T-helper 22 cell (primary cell): ENCODE measurements around the gene ADAMTS16.

Experiments used
- DNase-seq: peaks from one replicate; pipeline ENCODE4 v3.0.0-alpha.2; 2020; ENCODE audit warnings: low read depth

ADAMTS16 gene

DNA sequence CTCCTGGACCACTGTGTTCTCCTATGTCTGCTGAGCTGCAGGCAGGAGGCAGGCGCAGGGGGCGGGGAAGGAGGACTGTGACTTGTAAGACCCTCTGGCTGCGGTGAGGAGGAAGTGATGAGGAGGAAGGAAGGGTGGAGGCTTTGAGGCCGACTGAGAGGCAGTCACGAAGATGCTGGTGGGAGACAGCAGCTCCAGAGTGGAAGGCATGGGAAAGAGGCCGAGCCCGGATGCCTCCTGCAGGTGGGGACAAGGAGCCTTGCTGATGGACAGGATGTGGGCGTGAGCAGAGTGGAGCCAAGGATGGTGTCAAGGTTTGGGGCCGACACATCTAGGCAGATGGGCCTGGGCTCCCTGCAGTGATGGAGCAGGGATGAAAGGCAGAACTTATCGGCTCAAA lies 208.0 kb downstream of the ADAMTS16 start:
- no peak for DNase-seq

GRCh38 chr5:5348576-5348975 lies 208.4 kb downstream of the ADAMTS16 start:
- DNase-seq = no peak

GRCh38 chr5:5350101-5350500 lies 210.0 kb downstream of the ADAMTS16 start:
- no peak for DNase-seq

DNA sequence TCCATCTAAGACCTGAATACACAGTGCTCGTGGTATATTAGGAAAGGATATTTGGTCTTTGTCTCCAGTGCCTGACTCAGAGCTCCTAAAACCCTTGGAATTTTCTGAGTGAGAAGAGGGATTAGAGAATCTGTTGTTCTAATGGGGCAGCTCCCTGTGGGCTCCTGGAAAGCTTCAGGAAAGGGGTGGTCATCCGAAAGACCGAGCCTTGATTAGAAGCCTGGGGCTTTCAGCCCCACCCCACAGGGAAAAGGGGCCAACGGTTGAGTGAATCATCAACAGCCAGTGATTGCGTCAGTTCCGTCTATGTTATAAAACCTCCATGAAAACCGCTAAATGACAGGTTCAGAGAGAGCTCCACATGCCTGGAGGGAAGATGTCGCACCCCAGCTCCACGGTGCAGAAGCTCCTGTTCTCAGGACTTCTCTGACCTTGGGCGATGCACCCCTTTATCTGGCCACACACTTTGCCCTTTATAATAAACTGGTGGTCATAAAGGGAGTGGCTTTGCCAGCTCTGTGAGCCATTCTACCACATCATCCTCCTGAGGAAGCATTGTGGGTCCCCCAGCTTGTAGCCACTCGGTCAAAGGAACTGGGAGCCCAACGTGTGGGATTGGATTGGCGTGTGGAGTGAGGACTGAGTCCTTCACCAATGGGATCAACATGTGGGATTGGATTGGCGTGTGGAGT lies 211.3 kb downstream of the ADAMTS16 start:
- no peak for DNase-seq

- no peak for DNase-seq
Measured at GRCh38 chr5:5352675-5353074, 212.5 kb downstream of the ADAMTS16 start.

- DNase-seq = no peak
Measured at GRCh38 chr5:5353681-5354080, 213.6 kb downstream of the ADAMTS16 start.

GRCh38 chr5:5356765-5357164 lies 216.6 kb downstream of the ADAMTS16 start:
- DNase-seq = no peak

DNA sequence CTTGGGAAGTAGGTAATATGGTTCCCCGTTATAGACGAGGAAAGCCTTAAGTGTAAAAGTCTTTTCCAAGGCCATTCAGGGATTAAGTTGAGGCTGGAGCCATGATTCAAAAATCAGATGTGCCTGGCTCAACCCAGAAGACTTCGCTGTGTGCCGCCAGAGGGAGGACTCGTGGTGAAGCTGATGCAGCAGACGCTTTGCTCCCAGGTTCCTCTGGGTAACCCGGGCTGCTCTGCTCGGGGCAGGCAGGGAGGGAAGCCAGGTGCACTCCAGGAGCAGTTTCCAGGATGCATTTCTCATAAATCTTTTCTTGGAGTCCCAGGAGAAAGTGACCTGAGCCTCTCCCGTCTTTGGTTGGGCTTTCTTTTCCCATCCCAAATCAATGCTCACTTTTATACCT lies 219.5 kb downstream of the ADAMTS16 start:
- DNase-seq = no peak

GRCh38 chr5:5360363-5360940 lies 220.3 kb downstream of the ADAMTS16 start:
- DNase-seq = no peak

DNA sequence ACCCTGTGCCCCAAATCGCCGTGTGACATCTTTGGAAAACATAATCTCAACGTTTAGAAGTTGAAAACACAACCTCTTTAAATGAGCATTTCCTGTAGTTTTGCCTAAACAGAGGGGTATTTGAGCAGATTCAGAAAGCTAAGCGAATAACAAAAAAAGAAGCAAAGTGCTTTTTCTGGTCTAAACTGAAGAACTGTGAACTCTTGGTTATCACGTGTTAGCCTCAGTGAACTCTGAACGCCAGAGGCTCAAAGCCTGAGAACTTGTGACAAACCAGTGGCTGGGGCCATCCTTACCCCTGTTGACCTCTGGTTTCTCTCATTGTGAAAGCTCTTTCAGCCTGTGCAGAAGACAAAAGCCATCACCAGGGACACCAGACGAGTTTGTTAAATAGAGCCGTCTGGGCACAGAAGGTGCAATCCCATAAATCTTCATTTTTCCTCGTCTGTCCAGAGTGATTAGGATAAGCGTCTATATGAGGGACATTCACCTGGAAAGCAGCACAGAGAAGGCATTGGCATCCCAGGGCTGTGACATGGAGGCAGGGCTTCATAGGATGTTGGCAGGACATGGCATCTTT lies 220.9 kb downstream of the ADAMTS16 start:
- DNase-seq = no peak

DNA sequence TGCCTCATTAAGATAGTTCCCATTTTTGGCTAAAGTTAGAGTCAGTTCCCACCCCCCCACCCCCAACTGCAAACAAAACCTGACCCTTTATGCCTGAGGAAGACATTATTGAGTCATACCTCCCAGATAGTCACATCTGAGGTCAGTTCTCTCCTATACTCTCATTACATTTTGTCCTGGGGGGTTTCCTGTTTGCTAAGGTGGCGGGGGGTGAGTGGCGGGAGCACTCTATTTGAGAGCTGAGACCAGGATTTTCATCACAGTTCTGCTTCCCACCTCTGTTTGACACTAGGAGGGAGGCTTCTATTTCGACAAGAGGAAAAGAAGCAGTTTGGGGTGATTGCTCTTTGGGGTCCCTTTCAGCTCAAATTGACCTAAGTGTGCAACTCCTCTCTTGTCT lies 222.9 kb downstream of the ADAMTS16 start:
- DNase-seq = no peak

DNA sequence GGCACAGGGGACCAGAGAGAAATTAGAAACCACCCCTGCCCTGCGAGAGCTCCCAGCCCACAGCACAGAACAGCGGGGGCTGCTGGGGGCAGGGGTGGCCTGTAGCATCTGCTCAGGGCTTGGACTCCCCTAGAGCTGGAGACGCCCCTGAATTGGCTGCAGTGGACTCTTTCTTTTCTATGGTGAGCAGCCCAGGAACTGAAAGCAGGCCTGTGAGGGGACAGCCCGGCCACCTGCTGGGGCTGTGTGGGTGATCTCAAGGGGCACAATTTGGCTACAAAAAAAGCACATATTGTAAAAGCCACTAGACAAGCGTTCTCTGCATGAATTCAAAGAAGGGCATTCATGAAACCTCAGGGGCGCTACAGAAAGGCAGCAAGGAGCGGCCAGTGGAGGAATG lies 224.8 kb downstream of the ADAMTS16 start:
- DNase-seq = no peak

- DNase-seq = no peak
Measured at GRCh38 chr5:5367739-5368138, 227.6 kb downstream of the ADAMTS16 start.

GRCh38 chr5:5369051-5369605 lies 229.0 kb downstream of the ADAMTS16 start:
- no peak for DNase-seq
